Stimulated activated CD8-positive, alpha-beta memory T cell treated with anti-CD3 and anti-CD28 coated beads, Interleukin-7, amount 100 ng/mL, for 1 hour (primary cell): Measurements from ENCODE around the gene EXOSC7.
A peak's percentile ranks its signal among the peaks of the same experiment; 100 is the strongest.
"Not testable (repeated sequence)": the region's sequence is repeated elsewhere in the genome, so short reads cannot be mapped to it uniquely, and the experiment has no call there.

Experiments
- DNase-seq, 2 donors: peaks; one replicate each; pipeline ENCODE4 v3.0.0-alpha.2; 2020; ENCODE audit warnings: low read depth in 2 of 2

EXOSC7 gene

DNA sequence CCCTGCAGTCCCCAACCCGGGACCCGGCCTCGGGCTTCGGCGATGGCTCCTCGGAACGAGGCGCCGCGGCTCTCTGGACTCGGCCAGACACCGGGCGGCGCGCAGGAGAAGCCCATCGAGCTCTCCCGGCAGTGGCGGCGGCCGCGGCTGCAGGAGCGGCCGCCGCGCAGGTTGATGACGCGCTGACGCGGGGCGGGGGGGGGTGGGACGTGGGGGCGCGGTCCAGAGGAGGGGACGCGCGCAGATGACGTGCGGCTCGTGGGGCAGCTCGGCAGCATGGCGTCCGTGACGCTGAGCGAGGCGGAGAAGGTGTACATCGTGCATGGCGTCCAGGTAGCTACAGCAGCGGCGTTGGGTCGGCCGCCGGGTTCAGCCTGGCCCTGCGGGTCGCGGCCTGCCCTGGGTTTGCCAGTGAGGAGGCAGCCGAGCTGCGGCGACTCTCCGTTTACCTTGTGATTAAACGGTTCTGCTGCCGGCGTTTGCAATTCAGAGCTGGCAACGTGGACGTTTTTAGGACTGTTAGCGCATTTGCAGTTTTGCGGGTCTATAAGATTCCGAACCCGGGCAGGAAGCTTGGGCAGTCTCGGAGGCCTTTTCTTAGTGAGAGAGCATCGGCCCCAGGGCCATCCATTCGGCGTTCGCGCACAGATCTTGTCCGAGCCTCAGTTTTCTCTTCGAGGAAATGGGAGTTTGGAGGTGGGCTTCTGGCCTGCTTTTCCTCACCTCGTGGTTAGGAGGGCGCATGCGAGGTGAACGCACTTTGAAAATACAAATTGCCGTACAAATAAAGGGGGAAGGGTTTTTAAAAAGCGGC lies at the start of gene EXOSC7, which contains the start of gene ZDHHC3:
TSS of gene EXOSC7 (plus strand) at position 243 of the 814 bp plus-strand sequence. CDS start at position 277, 34 bp downstream.
TSS of gene ZDHHC3 (minus strand) at position 173 of the 814 bp plus-strand sequence. CDS start 16,738 bp downstream, outside the sequence.
- DNase-seq = peak; percentile 72 to 75

DNA sequence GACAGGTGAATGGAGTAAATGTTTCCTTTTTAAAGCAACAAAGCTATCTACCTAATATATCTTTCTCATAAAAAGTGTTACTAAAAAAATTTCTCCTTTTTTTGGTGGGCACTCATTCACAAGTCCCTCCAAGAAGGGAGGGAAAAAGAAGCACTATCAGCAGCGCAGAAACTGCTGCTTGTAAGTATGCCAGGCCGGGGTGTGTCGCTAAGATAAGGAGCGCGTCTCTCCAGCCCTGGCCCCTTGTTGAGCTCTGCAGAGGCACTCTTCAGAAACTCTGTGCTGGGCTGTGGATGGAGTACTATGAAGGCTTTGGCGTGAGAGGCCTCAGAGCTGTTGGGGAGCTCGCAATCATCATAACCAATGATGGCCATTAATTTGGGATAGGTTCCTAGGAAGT lies 49.1 kb upstream of the EXOSC7 start:
- DNase-seq = no peak

DNA sequence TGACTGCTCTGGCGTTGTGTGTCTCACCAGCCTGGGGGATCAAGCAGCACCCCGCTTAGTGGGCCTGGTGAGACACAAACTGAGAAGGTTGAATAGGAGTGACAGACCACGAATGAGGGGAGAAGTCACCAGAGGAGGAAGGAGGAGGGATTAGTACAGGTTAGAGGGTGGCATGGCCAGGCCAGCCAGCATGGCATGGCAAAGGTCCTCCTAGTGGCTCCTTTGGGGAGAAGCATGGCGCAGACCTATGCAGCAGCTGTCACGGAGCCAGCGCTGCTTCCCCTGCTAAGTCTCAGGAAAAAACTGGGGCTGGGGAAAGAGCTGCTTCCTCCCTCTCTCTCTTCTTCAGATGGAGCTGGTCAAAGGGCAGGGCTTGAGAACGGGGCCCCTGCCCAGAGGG lies 48.7 kb upstream of the EXOSC7 start:
- no peak for DNase-seq

DNA sequence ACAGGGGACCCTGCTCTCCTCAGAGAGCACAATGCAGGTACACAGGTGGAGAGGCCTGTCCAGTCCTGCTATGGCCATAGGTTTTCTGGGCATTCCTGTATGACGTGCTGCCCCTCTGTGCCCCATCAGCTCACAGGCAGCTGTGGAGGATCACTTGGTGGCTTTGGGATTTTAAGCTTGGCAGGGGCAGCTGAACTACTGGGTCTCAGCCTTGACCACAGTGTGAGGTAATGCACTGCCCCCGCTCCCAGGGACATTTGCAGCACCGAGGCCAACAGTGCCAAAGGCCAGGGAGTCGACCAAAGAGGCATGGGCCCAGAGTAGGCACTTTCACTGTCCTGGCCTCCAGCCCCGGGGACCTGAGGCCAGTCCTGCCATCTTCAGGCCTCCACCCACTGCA lies 46.3 kb upstream of the EXOSC7 start:
- DNase-seq = no peak

DNA sequence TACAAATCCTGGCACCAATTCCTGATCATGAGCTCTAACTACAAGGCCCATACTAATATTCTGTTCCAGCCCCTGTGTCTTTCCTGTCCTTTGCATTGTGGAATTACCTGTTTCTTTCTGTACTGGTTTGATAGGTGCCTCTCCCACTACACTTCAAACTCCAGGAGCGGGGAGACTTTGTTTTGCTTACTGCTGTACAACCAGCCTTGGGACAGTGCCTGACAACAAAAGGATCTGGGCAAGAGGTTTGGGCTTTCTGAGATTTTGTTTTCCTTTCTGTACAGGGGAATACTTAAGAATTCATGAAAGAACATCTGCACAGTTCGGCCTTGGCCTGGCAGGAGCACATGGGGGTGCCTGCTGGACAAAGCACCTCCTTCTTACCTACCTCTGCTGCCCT lies 45.1 kb upstream of the EXOSC7 start:
- no peak for DNase-seq

DNA sequence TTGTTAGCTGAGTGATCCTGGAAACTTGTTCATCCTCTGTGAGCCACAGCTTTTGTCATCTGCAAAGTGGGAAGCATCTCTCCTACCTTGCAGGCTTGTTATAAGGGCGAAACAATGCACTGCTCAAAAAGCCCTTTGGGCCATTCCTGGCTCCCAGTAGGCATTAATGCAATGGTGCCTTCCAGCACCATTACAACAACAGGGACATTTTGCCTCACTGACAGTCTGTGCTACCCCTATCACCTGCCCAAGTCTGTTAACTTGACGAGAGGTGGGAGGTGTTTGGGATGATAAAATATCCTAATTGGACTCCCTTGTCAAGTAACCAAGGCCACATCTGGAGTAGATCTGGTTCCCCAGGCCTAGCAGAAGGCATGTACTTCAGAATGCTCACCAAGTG lies 44.3 kb upstream of the EXOSC7 start:
- no peak for DNase-seq

DNA sequence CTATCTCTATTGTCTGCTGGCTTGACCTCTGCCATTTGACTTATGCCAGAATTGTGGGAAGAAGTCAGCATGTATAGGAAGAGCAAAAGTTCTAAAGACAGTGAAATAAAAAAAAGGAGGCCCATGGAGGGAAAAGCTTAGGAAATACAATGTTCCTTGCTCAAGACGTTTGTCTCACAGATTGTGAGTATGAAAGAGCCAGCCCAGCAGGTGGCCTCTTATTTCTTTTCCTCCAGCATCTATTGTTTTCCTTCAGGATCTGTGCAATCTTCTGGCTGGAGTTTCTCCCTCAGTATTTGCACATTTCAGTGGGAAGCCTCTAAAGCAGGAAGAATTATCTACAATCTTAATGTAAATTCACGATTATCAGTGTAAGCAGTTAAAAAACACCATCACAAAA lies 43.8 kb upstream of the EXOSC7 start:
- no peak for DNase-seq

DNA sequence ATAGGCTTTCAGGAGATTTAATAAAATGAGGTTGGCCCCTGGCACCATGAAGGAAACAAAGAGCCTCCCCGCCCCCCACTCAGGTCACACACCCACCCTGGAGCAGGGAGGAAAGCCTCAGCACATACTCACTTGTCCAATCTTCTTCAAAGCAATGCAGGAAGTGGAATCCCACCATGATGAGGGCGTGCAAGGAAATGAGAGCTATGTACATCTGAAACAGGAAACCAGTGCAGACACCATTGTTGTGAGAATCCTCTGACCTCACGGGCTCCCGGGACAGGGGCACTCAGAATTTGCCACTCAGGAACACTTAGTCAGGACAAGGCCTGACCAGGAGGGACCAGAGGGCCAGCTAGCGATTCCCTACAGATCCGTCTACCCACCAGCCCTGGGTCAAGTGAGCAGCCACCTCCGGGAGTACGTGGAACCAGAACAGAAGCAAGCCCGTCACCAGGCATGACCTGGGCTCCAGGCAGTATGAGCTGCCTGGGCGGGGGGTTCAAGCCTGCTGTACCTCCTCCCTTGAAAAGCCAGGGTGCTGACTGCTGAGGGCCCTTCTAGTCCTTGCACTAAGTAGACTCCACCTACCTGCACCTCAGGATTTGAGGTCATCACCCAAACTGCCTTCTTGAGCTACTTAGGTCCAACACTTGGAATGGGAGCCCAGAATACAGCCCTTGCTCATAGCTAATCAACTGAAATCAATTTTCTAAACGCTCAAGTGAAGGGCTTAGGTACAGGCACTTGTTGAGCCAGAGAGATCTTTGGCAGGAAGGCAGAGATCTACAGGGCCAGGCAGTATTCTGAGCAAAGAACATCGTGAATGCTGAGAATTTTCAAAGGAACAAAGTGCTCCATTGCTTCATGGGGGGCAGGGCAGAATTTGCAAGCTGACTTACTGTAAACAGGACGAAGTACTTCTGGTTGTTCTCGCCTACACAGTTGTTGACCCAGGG lies 42.8 kb upstream of the EXOSC7 start:
- no peak for DNase-seq

DNA sequence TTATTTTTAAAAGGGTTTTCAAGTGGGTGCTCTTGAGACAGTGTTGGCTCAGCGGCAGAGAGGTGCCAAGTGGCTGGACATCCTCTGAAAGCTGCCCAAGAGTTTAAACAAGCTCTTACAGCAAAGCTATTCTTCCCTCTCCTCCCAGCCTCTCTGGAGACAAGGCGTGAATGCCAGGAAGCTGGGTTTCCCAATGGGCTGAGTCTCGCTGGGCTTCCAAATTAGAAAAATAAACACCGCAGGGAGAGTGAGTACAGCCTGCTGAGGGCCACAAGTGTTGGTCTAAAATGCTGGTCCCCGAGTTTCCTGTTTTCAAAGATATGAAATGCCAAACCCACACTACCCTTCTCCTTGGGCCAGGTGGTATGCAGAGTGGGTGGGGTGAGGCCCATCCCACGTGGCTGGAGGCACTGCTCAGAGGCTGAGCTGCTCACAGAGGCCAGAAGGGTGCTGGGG lies 36.4 kb upstream of the EXOSC7 start:
- DNase-seq = no peak

DNA sequence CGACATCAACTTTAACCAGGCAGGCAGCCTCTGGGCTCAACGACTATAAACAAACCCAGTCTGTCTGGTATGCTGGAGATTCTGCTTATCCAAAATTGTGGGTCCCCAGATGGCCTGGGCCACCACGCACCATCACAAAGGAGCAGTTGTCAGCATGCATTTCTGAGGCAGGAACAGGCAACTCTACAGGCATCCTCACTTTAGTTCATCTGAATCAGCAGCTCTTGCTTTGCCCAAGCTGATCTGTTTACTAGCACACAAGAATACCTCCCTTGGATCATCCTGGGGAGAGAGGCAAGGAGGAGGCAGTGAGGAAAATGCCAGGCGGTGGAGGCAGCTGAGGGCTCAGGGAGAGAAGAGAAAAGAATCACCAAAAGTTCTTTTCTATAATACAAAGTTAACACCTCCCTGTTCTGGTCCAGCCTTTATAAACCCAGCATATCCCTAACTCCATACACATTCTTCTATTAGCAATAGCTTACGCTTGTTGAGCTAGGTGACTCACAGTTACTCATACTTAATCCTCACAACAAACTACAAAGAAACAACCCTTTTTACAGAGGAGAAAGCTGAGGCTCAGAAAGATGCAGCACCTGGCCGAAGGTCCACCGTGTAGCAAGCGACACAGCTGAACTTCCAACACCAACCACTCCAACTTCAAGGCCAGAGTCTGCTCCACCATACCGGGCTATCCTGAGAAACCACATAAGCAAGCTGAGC lies 33.7 kb upstream of the EXOSC7 start:
- no peak for DNase-seq

DNA sequence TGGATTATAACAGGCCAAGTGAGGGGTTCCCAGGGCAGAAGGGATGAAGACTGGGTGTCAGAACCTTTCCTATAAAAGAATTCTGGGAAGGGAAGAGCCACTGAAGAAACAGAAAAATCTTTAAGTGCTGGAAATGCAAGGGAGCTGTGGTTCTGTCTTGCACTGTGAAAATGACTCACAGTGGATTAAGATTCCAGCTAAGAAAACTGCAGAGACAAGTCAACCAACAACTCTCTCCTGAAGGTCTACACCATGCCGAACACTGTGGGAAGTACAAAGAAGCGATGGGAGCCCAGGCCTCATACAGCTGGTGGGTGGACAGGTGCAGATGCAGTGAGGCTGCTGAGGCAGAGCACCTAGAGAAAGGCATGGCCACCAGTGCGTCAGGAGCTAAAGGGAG lies 27.8 kb upstream of the EXOSC7 start:
- DNase-seq = no peak

DNA sequence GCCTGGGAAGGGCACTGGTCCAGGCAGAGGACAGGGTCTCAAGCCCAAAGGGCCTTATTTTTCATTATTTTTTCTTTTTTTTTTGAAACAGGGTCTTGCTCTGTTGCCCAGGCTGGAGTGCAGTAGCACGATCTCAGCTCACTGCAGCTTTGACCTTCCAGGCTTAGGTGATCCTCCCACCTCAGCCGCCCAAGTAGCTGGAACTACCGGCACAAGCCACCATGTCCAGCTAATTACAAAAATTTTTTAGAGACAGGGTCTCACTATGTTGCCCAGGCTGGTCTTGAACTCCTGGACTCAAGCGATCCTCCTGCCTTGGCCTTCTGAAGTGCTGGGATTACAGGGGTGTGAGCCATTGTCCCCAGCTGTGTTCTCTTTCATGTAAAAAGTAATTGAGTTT lies 26.3 kb upstream of the EXOSC7 start:
- DNase-seq = not testable (repeated sequence)

DNA sequence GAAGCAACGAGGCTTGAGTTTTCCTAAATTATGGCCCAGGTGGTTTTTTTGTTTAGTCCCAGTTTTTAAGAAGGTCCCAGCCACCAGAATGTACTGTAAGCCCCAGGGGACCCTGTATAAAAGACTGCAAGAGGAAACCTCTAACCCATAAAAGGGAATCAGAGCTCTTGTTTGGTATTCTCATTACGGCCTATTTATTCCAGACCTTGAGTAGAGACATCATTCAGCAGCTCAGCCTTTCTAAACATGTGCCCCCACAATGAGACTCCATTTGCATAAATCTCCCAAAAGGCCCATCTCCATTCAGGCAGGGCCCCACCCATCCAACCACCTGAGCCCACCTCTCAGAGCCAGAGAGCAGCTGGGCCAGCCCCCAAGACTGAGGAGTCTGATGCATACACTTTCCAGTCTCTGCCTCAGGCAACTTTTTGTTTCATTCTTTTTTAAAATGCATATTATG lies 25.7 kb upstream of the EXOSC7 start:
- DNase-seq = no peak

DNA sequence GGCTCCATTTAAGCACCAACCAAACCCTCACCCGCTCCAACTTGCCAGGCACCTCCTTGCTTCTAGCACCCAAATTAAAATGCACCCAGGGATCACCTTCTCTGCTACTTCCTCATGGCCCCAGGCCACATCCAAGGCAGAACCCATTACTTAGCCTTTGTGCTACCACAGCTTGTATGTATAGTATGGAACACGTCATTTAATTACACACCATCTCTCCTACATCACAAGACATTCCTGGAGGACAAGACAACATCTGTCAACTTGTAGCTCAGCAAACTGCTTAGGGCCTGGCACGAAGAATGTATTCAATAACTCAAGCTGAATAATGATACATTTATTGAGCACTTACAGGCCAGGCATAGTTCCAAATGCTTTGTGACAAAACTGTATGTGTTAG lies 23.4 kb upstream of the EXOSC7 start:
- no peak for DNase-seq

DNA sequence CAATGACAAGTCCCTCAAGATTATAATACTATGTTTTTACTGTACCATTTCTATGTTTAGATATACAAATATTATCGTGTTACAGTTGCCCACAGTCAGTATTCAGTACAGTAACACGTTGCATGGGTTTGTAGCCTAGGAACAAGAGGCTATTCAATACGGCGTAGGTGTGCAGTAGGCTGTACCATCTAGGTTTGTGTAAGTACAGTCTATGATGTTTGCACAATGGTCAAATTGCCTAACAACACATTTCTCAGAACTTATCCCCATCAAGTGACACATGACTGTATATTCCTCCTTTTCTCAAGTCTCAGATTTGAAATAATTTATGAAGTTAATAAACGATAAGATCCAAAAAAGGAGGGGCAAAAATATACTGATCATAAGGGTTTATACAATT lies 21.7 kb upstream of the EXOSC7 start:
- DNase-seq = no peak

DNA sequence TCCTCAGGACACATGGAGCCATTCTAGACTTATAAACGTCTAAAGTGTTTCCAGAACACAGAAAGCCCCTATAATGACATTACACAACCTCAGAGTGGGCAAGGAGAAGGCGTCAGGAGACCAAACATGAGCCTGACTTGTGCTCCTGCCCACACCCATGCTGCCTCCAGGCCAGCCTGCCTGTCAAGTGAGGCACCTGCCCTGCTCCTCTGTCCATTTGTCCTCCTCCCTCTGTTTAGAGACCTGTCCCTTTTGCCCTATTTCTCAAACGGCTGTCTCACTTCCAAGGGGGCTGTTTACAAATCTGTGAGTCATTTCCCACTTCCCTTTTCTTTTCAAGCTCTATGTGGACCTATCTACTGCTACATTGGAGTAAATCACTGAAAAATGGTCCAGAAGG lies 21.1 kb upstream of the EXOSC7 start:
- no peak for DNase-seq

DNA sequence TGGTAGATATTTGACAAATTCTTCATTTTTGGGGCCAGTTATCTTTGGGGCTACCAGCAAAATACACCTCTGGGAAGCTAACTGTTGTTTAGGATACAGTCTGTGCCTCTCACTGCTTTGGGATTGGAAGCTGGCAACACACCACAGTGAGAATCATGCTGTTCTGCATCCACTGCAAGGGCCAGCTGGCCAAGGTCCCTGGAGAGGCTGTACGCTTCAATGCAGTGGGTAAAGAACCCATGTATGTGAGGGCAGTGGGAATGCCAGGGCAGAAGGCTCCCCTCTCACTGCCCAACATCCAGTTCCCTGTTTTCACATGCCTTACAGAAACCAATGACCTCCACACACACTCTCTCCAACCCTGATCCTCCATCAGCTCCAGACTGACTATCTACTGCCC lies 20.1 kb upstream of the EXOSC7 start:
- no peak for DNase-seq

DNA sequence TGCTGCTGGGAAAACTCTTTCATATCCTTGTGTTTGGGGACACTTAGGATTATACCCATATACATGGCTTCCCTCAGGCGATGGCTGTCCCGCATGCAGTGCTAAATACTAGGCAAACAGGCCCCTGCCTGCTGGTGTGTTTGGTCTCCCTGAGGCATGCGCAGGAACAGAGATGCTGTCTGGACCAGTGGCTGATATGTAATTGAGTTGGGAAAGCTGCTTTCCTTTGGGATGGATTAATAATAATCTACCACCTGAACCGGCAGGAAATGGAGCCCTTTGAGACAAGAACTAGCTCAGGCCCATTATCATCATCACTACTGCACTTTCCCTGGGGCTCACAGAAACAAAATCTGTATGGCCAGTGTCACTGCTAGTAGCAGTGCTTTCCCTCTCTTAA lies 18.1 kb upstream of the EXOSC7 start:
- no peak for DNase-seq

DNA sequence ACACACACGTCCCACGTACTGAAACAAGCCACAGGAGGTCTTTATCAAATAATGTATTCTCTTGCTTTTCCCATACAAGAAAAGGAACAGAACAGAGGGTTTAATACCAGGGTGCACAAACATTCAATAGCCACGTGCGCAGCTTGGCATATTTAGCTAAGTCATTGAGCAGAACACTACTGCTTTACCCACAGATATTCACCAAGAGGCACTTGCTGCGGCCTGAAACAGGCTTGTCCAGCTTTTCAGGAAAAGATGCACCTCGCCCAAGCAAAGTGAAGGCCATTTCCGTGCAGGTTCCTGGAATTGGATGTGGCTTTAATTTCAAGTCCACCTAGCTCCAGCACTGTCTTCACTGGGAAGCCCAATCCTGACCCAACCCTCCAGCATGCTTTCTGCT lies 17.7 kb upstream of the EXOSC7 start:
- no peak for DNase-seq

DNA sequence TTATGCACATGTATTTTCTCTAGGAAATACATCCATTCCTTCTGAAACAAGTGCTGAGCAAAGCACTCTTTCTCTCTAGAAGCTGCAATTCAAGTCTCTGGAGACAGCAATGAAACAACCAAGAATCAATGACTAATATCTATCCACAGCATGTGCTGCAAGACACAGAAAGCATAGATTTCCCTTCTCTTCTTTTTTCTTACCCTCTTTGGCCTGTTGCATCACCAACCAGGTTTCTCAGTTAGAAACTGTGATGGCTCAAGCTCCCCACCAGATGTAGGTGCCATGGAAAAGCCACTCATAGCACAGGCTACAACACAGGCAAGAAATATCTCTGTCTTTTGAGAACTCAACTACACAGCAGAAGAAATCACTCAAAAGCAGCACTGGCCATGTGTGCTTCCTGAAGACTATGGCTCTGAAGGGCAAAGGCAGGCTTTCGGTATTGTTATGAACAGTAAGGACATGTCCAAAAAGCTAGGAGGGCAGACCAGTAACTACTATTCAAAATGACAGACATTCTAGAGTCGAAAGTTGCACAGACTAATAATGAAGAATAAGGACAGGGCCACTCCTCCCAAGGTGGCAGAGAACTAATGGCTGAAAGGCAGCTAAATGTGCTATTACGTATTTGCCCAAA lies 15.5 kb upstream of the EXOSC7 start:
- no peak for DNase-seq

DNA sequence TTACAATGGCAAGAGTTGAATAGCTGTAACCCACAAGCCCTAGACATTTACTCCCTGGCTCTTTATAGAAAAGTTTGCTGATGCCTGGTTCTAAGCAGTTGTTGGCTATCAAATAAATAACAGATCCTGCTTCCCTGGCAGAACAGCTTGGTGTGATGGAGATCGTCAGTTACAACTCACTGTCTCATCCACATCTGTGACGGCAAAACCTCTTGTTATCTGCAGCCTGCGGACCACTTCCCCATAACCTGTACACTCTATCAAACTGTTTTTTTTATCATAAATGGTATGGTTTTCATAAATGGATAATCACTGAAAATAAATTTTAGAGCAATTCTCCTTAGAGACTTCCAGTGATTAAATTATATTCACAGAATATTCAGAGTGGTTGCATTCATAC lies 14.2 kb upstream of the EXOSC7 start:
- no peak for DNase-seq
